ENCODE results near the gene TMTC2.

TMTC2 gene

DNA sequence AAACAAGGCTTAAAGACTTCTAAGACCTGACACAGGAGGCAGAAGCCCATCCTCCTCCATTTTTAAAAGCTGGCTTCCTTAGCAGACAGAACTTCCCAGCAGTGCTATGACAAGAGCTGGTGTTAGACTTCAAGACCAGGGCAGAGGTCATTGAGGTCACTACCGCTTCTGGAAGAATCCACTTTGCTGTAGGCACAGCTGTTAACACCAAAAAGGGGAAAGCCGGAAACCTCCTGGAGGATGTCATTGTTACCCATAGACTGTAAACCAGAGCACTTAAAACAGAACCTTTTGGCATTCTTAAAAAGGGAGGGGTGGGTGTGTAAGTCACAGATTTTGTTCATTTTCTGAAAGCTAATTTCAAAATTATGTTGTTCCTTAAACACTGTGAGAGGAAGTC is 445.7 kb downstream of the TMTC2 start:
- DNase-seq (ENCODE audit: extremely low read depth, low read depth) = no peak
- H3K4me3 ChIP-seq (replicated peaks; ENCODE audit: low read depth, low read length) = no peak overlapping the region
- TF ChIP-seq, protein P1, sequence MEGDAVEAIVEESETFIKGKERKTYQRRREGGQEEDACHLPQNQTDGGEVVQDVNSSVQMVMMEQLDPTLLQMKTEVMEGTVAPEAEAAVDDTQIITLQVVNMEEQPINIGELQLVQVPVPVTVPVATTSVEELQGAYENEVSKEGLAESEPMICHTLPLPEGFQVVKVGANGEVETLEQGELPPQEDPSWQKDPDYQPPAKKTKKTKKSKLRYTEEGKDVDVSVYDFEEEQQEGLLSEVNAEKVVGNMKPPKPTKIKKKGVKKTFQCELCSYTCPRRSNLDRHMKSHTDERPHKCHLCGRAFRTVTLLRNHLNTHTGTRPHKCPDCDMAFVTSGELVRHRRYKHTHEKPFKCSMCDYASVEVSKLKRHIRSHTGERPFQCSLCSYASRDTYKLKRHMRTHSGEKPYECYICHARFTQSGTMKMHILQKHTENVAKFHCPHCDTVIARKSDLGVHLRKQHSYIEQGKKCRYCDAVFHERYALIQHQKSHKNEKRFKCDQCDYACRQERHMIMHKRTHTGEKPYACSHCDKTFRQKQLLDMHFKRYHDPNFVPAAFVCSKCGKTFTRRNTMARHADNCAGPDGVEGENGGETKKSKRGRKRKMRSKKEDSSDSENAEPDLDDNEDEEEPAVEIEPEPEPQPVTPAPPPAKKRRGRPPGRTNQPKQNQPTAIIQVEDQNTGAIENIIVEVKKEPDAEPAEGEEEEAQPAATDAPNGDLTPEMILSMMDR (IDR thresholded peaks at IDR 0.05; ENCODE audit: low read depth, low read length, missing control alignments) = no peak

- DNase-seq (ENCODE audit: extremely low read depth, low read depth) = no peak
- H3K4me3 ChIP-seq (replicated peaks; ENCODE audit: low read depth, low read length) = no peak overlapping the region
- TF ChIP-seq, protein P1 (IDR thresholded peaks at IDR 0.05; ENCODE audit: low read depth, low read length, missing control alignments) = no peak
Measured at GRCh38 chr12:83136411-83136810, 449.7 kb downstream of the TMTC2 start.

DNA sequence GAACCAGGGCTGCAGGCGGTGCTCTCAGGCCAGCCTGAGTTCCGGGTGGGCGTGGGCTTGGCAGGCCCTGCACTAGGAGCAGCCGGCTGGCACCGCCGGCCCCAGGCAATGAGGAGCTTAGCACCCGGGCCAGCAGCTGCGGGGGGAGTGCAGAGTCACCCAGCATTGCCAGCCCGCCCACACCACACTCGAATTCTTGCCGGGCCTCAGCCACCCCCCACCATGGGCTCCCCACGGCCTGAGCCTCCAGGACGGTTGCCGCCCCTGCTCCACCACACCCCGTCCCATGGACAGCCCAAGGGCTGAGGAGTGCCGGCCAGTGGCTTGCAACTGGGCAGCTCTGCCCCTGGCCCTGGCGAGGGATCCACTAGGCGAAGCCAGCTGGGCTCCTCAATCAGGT is 453.4 kb downstream of the TMTC2 start:
- no peak for DNase-seq (ENCODE audit: extremely low read depth, low read depth)
- TF ChIP-seq, protein P1 (IDR thresholded peaks at IDR 0.05; ENCODE audit: low read depth, low read length, missing control alignments) = no peak
- no peak overlapping the region for H3K4me3 ChIP-seq (replicated peaks; ENCODE audit: low read depth, low read length)

- H3K4me3 ChIP-seq (replicated peaks; ENCODE audit: low read depth, low read length) = no peak overlapping the region
- TF ChIP-seq, protein P1 (IDR thresholded peaks at IDR 0.05; ENCODE audit: low read depth, low read length, missing control alignments) = no peak
- DNase-seq (ENCODE audit: extremely low read depth, low read depth) = no peak
Measured at GRCh38 chr12:83141460-83141994, 454.8 kb downstream of the TMTC2 start.

DNA sequence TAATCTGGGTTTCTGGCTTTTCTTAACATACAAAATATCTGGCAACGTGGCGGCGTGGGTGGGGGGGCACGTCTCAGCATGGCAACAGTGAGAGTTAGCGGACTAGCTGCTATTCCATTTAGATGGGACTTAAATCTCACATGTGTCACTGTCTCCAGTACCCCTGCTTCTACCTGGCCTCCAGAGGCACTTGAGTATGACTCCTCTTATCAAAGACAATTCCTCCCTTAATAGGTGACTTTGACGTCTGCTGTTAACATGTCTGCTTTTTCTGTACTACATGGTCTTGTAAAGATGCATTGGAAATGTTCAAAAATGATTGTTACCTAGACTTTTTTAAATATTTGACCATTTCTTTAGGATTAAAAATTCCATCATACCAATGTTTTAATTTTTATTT is 456.2 kb downstream of the TMTC2 start:
- DNase-seq (ENCODE audit: extremely low read depth, low read depth) = no peak
- no peak overlapping the region for H3K4me3 ChIP-seq (replicated peaks; ENCODE audit: low read depth, low read length)
- TF ChIP-seq, protein P1 (IDR thresholded peaks at IDR 0.05; ENCODE audit: low read depth, low read length, missing control alignments) = no peak

DNA sequence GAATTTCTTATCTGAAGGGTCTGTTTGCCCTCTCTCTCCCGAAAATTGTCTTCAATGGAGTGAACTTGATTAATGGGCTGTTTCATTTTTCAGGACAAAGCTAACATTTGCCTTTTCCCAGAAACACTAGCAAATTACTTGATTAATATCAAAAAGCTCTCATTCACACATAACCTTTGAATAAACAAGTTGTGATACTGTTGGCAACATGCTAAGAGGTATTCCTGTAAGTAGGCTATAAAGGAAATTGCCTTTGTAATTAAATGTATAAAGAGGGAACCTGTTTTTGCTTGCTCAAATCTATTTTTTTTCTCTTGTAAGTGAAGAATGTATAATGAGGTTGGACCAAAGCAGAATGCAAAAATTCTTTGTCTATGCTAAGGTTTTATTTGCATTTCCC is 457.2 kb downstream of the TMTC2 start:
- no peak for DNase-seq (ENCODE audit: extremely low read depth, low read depth)
- H3K4me3 ChIP-seq (replicated peaks; ENCODE audit: low read depth, low read length) = no peak overlapping the region
- TF ChIP-seq, protein P1 (IDR thresholded peaks at IDR 0.05; ENCODE audit: low read depth, low read length, missing control alignments) = no peak

- H3K4me3 ChIP-seq (replicated peaks; ENCODE audit: low read depth, low read length) = no peak overlapping the region
- TF ChIP-seq, protein P1 (IDR thresholded peaks at IDR 0.05; ENCODE audit: low read depth, low read length, missing control alignments) = no peak
- no peak for DNase-seq (ENCODE audit: extremely low read depth, low read depth)
Measured at GRCh38 chr12:83145325-83145840, 458.7 kb downstream of the TMTC2 start.

Data from HFF-Myc (cell line).